HepG2 (cell line): ENCODE results near the gene HK3. TPM values are rescaled to one million over a fixed set of nuclear protein-coding genes. Genes with fewer than 3 reads are reported as not detected.

Source experiments
- GMEB2 ChIP-seq: IDR thresholded peaks from 2 replicates; pipeline ENCODE4 v1.6.1; 2016; ENCODE audit warnings: missing biosample characterization, missing genetic modification reagents, low read depth
- POLR2A ChIP-seq, 2 experiments: IDR thresholded peaks; 2 replicates each; pipeline ENCODE4 v1.6.1; 2011; ENCODE audit warnings: low read depth in 2 of 2, low read length in 2 of 2, mild to moderate bottlenecking in 1 of 2, moderate library complexity in 1 of 2; ENCODE audit not compliant: insufficient read depth in 1 of 2
- PRMT3 ChIP-seq: sonication (generic); formaldehyde crosslinking; IDR thresholded peaks from 2 replicates; pipeline ENCODE4 v1.8.1; 2022; ENCODE audit warnings: low read depth, mild to moderate bottlenecking, moderate library complexity, missing genetic modification reagents, borderline replicate concordance
- RXRB ChIP-seq: IDR thresholded peaks from 2 replicates; pipeline ENCODE4 v1.6.1; 2016; ENCODE audit warnings: borderline replicate concordance, missing genetic modification reagents, missing compliant biosample characterization
- TBX2 ChIP-seq: sonication (generic); formaldehyde crosslinking; IDR thresholded peaks from 2 replicates; pipeline ENCODE4 v1.5.0; 2020; ENCODE audit warnings: missing genetic modification reagents, mild to moderate bottlenecking, borderline replicate concordance
- WIZ ChIP-seq: sonication (generic); formaldehyde crosslinking; IDR thresholded peaks from 2 replicates; pipeline ENCODE4 v1.5.1; 2020; ENCODE audit warnings: mild to moderate bottlenecking, missing genetic modification reagents
- ZFP36L1 ChIP-seq: sonication (generic); formaldehyde crosslinking; IDR thresholded peaks from 2 replicates; pipeline ENCODE4 v1.8.0; 2022; ENCODE audit warnings: mild to moderate bottlenecking, missing genetic modification reagents, moderate library complexity
- ZNF280D ChIP-seq: sonication (generic); formaldehyde crosslinking; IDR thresholded peaks from 2 replicates; pipeline ENCODE4 v1.5.1; 2020; ENCODE audit warnings: mild to moderate bottlenecking, missing genetic modification reagents
- ZNF326 ChIP-seq: sonication (generic); formaldehyde crosslinking; IDR thresholded peaks from 2 replicates; pipeline ENCODE4 v1.4.0; 2020; ENCODE audit warnings: missing genetic modification reagents, borderline replicate concordance
- polyA plus RNA-seq, 8 experiments: library from polyadenylated mRNA; depleted of rRNA in 3 of 8; stranded (reverse) in 7 of 8; unstranded in 1 of 8; fragments of >200 nt; fragmentation: Illumina TruSeq in 4 of 8; extraction: Trizol in 4 of 8; gene quantifications; 2 replicates each; pipeline versions ENCODE4 v1.2.1 to v1.2.3, GENCODE V29; 2011 to 2016; ENCODE audit warnings: low read depth in 4 of 8, missing spikeins in 1 of 8, mixed read lengths in 1 of 8; ENCODE audit not compliant: insufficient read depth in 1 of 8
- total RNA-seq, 5 experiments: library from RNA; depleted of rRNA; stranded (reverse); fragments of >200 nt; fragmentation: Illumina TruSeq; extraction: Trizol; gene quantifications; 2 replicates each; pipeline ENCODE4 v1.2.3, GENCODE V29; 2016; ENCODE audit warnings: low read depth in 1 of 5

The HK3 gene
- total and polyA plus RNA-seq, 2 of the 13 experiments (the other 11 are each of a cell fraction or from before 2014, with no cell fraction given): not detected

- no peak for TF ChIP-seq GMEB2 (CRISPR knock-in tag)
- no peak for TF ChIP-seq PRMT3 (CRISPR knock-in tag)
- no peak for TF ChIP-seq ZFP36L1 (CRISPR knock-in tag)
- no peak for TF ChIP-seq ZNF326 (CRISPR knock-in tag)
- no peak for TF ChIP-seq ZNF280D (CRISPR knock-in tag)
- no peak for TF ChIP-seq TBX2 (CRISPR knock-in tag)
- TF ChIP-seq POLR2A (IDR thresholded peaks at IDR 0.05; ENCODE audit: insufficient read depth in 1 of 2, low read depth in 2 of 2, low read length in 2 of 2): no peak
- no peak for TF ChIP-seq RXRB
- TF ChIP-seq WIZ (CRISPR knock-in tag): no peak
These were observed 2.3 kb upstream of the HK3 start (continued) for GRCh38 chr5:176901260-176902101.
